Vagina (tissue), 2 donors: ENCODE measurements around the gene UQCRC1.
A peak's percentile ranks its signal among the peaks of the same experiment; 100 is the strongest.

ENCODE experiments used
- CTCF ChIP-seq, 3 experiments: fragments of 450-650 bp in 2 of 3; fragments of 200-600 bp in 1 of 3; sonication (generic) in 1 of 3; IDR thresholded peaks; one replicate each; pipeline ENCODE4 v1.5.1; 2017 to 2019; ENCODE audit warnings: antibody characterized with exemption in 3 of 3, mild to moderate bottlenecking in 2 of 3, moderate library complexity in 2 of 3
- POLR2A ChIP-seq, 2 donors: fragments of 450-650 bp; IDR thresholded peaks; one replicate each; pipeline ENCODE4 v1.6.1; 2017; ENCODE audit warnings: antibody characterized with exemption in 2 of 2, mild to moderate bottlenecking in 2 of 2, moderate library complexity in 2 of 2
- POLR2AphosphoS5 ChIP-seq, 2 donors: sonication (generic); formaldehyde crosslinking; IDR thresholded peaks; one replicate each; pipeline ENCODE4 v1.9.0; 2017; ENCODE audit warnings: antibody characterized with exemption in 2 of 2, mild to moderate bottlenecking in 2 of 2, low read depth in 1 of 2; ENCODE audit not compliant: insufficient read depth in 1 of 2

- TF ChIP-seq CTCF (IDR thresholded peaks at IDR 0.05) (no peak), POLR2A (IDR thresholded peaks at IDR 0.05) (no peak), POLR2AphosphoS5 (IDR thresholded peaks at IDR 0.05; ENCODE audit: insufficient read depth in 1 of 2, low read depth in 1 of 2) (peak; percentile 16 to 68)
Measured at GRCh38 chr3:48595526-48596121, 13.8 kb downstream of the UQCRC1 start.
